Measurements from ENCODE around the gene CDH22. TPM values are rescaled to one million over a fixed set of nuclear protein-coding genes. Genes with fewer than 3 reads are reported as not detected.

Gene CDH22
- total RNA-seq, 2 donors from 2014 or later, result 0.22 to 0.77 TPM

DNA sequence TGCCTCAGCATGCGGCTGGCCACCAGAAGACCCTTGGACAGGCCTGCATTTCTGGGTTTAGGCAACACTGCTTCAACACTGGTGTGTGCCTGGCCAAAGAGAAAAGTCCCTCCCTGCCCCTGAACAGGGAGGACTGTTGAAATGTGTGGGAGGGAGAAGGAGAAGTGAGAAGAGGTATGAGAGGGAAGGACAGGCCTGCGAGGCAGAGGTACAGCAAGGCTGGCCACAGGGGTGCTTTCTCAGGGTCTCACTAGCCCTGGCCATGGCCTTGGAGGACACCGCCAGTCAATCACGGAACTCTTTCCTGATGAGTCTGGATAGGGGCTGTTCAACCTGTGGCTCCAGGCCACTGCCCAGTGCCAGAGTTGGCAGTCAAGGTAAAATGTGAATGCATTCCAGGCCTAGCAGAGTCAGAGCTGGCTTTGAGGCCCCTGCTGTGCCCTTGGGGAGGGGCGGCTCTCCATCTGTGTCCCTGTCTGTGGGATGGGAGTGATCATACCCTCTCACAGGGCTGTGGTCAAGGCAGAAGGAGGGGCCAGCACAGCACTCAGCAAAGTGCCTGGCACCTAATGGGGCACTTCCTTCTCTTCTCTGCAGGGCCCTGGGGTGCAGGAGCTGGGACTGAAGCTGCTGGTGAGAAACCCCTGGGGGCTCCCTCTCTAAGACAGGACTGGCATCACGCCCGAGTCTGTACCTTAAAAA lies 43.2 kb upstream of the CDH22 start:
- H3K4me1 ChIP-seq (ENCODE audit: control insufficient read depth, insufficient read depth, low read length), result peaks cover 4% of the 10 kb centered on the region
- Mint-ChIP-seq H3K27me3 (ENCODE audit: insufficient read depth) (no peaks in the 10 kb centered on the region), H3K36me3 (ENCODE audit: low read depth) (peaks cover 27% of the 10 kb centered on the region), H3K4me3 (no peak overlapping the region), H3K4me1 (peaks cover 24% of the 10 kb centered on the region), H3K9me3 (no peaks in the 10 kb centered on the region), H3K27ac (peak overlapping the region; percentile 92)
- H3K27me3 ChIP-seq (ENCODE audit: control insufficient read depth, insufficient read depth, low read length, poor library complexity, severe bottlenecking), result no peaks in the 10 kb centered on the region
- H3K9ac ChIP-seq (ENCODE audit: extremely low read depth, low read length, poor library complexity, severe bottlenecking), result no peak overlapping the region
- H3K4me3 ChIP-seq (ENCODE audit: low read length), result no peak overlapping the region
- no peak for TF ChIP-seq CTCF (conservative IDR thresholded peaks at IDR 0.05)
- peaks cover 30% of the 10 kb centered on the region for H3K36me3 ChIP-seq (ENCODE audit: control insufficient read depth, insufficient read depth, low read length)
- H3K27ac ChIP-seq (ENCODE audit: low read depth, low read length), result peak overlapping the region; percentile 88
- no peaks in the 10 kb centered on the region for H3K9me3 ChIP-seq (ENCODE audit: control insufficient read depth, low read length)
- DNase-seq, result no peak
- 92 to 97% methylated on average over 5 to 7 of the region's 7 CpGs for WGBS, 2 experiments (ENCODE audit: insufficient coverage in 1 of 2, insufficient read length in 1 of 2)

DNA sequence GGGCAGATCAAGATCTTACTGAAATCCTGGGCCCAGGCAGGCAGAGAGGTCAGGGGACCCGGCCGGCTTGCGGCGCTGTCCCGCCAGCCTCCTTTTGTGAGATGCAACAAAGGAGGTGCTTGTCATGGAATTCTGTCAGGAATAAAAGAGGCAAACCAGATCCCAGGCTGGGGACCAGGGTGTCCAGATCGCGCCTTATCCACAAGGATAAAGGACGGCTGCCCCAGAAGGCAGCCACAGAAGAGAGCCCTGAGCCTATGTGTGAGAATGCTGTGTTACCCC lies 42.6 kb upstream of the CDH22 start:
- Mint-ChIP-seq H3K27ac (peak overlapping the region; percentile 92), H3K9me3 (no peaks in the 10 kb centered on the region), H3K36me3 (ENCODE audit: low read depth) (peaks cover 29% of the 10 kb centered on the region), H3K4me1 (peaks cover 24% of the 10 kb centered on the region), H3K27me3 (ENCODE audit: insufficient read depth) (no peaks in the 10 kb centered on the region), H3K4me3 (no peak overlapping the region)
- H3K27ac ChIP-seq (ENCODE audit: low read depth, low read length), result peak overlapping the region; percentile 88
- no peaks in the 10 kb centered on the region for H3K27me3 ChIP-seq (ENCODE audit: control insufficient read depth, insufficient read depth, low read length, poor library complexity, severe bottlenecking)
- no peak overlapping the region for H3K9ac ChIP-seq (ENCODE audit: extremely low read depth, low read length, poor library complexity, severe bottlenecking)
- H3K4me3 ChIP-seq (ENCODE audit: low read length), result no peak overlapping the region
- peaks cover 4% of the 10 kb centered on the region for H3K4me1 ChIP-seq (ENCODE audit: control insufficient read depth, insufficient read depth, low read length)
- H3K9me3 ChIP-seq (ENCODE audit: control insufficient read depth, low read length), result no peaks in the 10 kb centered on the region
- DNase-seq, result peak; percentile 62
- H3K36me3 ChIP-seq (ENCODE audit: control insufficient read depth, insufficient read depth, low read length), result peaks cover 24% of the 10 kb centered on the region
- no peak for TF ChIP-seq CTCF (conservative IDR thresholded peaks at IDR 0.05)
- 65 to 78% methylated on average over 8 of the region's 8 CpGs for WGBS, 2 experiments (ENCODE audit: insufficient coverage in 1 of 2, insufficient read length in 1 of 2)

GRCh38 chr20:46350201-46350985 lies 42.1 kb upstream of the CDH22 start:
- Histone ChIP-seq H3K4me3 (ENCODE audit: low read length) (no peak overlapping the region), H3K36me3 (ENCODE audit: control insufficient read depth, insufficient read depth, low read length) (peaks cover 20% of the 10 kb centered on the region), H3K9me3 (ENCODE audit: control insufficient read depth, low read length) (no peaks in the 10 kb centered on the region), H3K9ac (ENCODE audit: extremely low read depth, low read length, poor library complexity, severe bottlenecking) (no peak overlapping the region), H3K4me1 (ENCODE audit: control insufficient read depth, insufficient read depth, low read length) (peaks cover 4% of the 10 kb centered on the region), H3K27me3 (ENCODE audit: control insufficient read depth, insufficient read depth, low read length, poor library complexity, severe bottlenecking) (no peaks in the 10 kb centered on the region), H3K27ac (ENCODE audit: low read depth, low read length) (peak overlapping the region; percentile 88)
- H3K4me1 Mint-ChIP-seq, result peaks cover 24% of the 10 kb centered on the region
- WGBS, 2 experiments (ENCODE audit: insufficient coverage in 1 of 2, insufficient read length in 1 of 2), result 47 to 67% methylated on average over 6 to 13 of the region's 13 CpGs
- H3K4me3 Mint-ChIP-seq, result no peak overlapping the region
- no peaks in the 10 kb centered on the region for H3K9me3 Mint-ChIP-seq
- DNase-seq, result peak; percentile 82
- H3K36me3 Mint-ChIP-seq (ENCODE audit: low read depth), result peaks cover 25% of the 10 kb centered on the region
- H3K27me3 Mint-ChIP-seq (ENCODE audit: insufficient read depth), result no peaks in the 10 kb centered on the region
- H3K27ac Mint-ChIP-seq, result peak overlapping the region; percentile 92
- TF ChIP-seq CTCF (conservative IDR thresholded peaks at IDR 0.05), result no peak
